Neural cell (in vitro differentiated cells): Measurements from ENCODE around the gene AGK. TPM values are rescaled to one million over a fixed set of nuclear protein-coding genes. Genes with fewer than 3 reads are reported as not detected.

ENCODE experiments used
- H2AFZ ChIP-seq: fragments of 200-600, 300-800 bp; sonication (generic), shearing (Covaris generic); 2 replicates; pipeline ENCODE4 v1.6.0; 2014; ENCODE audit warnings: low read depth, mild to moderate bottlenecking, antibody characterized with exemption, low read length, moderate library complexity
- H3F3A ChIP-seq: fragments of 200-600 bp; shearing (Covaris generic); 2 replicates; pipeline ENCODE4 v1.6.1; 2016; ENCODE audit warnings: mild to moderate bottlenecking, moderate library complexity, mixed read lengths, antibody characterized with exemption, low read length; ENCODE audit not compliant: insufficient read depth, poor library complexity, severe bottlenecking
- H3K27ac ChIP-seq: fragments of 200-600, 300-800 bp; sonication (generic), shearing (Covaris generic); 2 replicates; pipeline ENCODE4 v1.5.1; 2014; ENCODE audit warnings: mild to moderate bottlenecking, low read length, moderate library complexity
- H3K27me3 ChIP-seq: fragments of 300-800, 200-600 bp; sonication (generic), shearing (Covaris generic); 2 replicates; pipeline ENCODE4 v1.6.0; 2014; ENCODE audit warnings: mild to moderate bottlenecking, low read depth, low read length, moderate library complexity; ENCODE audit not compliant: insufficient read depth
- H3K36me3 ChIP-seq: fragments of 300-800, 200-600 bp; sonication (generic), shearing (Covaris generic); 2 replicates; pipeline ENCODE4 v1.5.1; 2014; ENCODE audit warnings: mild to moderate bottlenecking, antibody characterized with exemption, low read length, moderate library complexity; ENCODE audit not compliant: insufficient read depth
- H3K4me2 ChIP-seq: fragments of 300-800, 200-600 bp; sonication (generic), shearing (Covaris generic); 2 replicates; pipeline ENCODE4 v1.6.0; 2014; ENCODE audit warnings: mild to moderate bottlenecking, low read length
- H3K4me3 ChIP-seq: fragments of 300-800, 200-600 bp; sonication (generic), shearing (Covaris generic); 2 replicates; pipeline ENCODE4 v1.5.1; 2014; ENCODE audit warnings: mild to moderate bottlenecking, low read length, moderate library complexity
- H3K79me2 ChIP-seq: fragments of 200-600 bp; shearing (Covaris generic); replicated peaks from 2 replicates; pipeline ENCODE4 v1.6.0; 2014; ENCODE audit warnings: mild to moderate bottlenecking, low read length, moderate library complexity; ENCODE audit not compliant: insufficient read depth
- H3K9ac ChIP-seq: fragments of 300-800, 200-600 bp; sonication (generic), shearing (Covaris generic); 2 replicates; pipeline ENCODE4 v1.6.1; 2016; ENCODE audit warnings: mild to moderate bottlenecking, low read length, mixed read lengths
- H3K9me2 ChIP-seq: fragments of 200-600 bp; shearing (Covaris generic); 2 replicates; pipeline ENCODE4 v1.6.1; 2016; ENCODE audit warnings: mild to moderate bottlenecking, low read length, mixed read lengths; ENCODE audit not compliant: insufficient read depth
- H3K9me3 ChIP-seq: fragments of 200-600, 300-800 bp; sonication (generic), shearing (Covaris generic); 2 replicates; pipeline ENCODE4 v1.6.1; 2016; ENCODE audit warnings: mild to moderate bottlenecking, mixed run types, low read length, moderate library complexity, mixed read lengths
- H4K20me1 ChIP-seq: fragments of 200-600 bp; shearing (Covaris generic); 2 replicates; pipeline ENCODE4 v1.6.1; 2016; ENCODE audit warnings: mild to moderate bottlenecking, mixed run types; ENCODE audit not compliant: insufficient read depth
- CTCF ChIP-seq: fragments of 450-650 bp; IDR thresholded peaks from 2 replicates; pipeline ENCODE4 v1.5.1; 2014; ENCODE audit warnings: antibody characterized with exemption, mild to moderate bottlenecking, moderate library complexity; ENCODE audit not compliant: poor library complexity, severe bottlenecking
- EP300 ChIP-seq: fragments of 450-650 bp; conservative IDR thresholded peaks from 2 replicates; pipeline ENCODE4 v1.6.1; 2014; ENCODE audit warnings: antibody characterized with exemption, mild to moderate bottlenecking, moderate library complexity; ENCODE audit not compliant: poor library complexity, severe bottlenecking
- EZH2 ChIP-seq: fragments of 200-600, 300-800 bp; shearing (Covaris generic), sonication (generic); IDR thresholded peaks from 2 replicates; pipeline ENCODE4 v1.6.1; 2014; ENCODE audit warnings: antibody characterized with exemption, low read length, borderline replicate concordance, mild to moderate bottlenecking; ENCODE audit not compliant: insufficient read depth, poor library complexity, severe bottlenecking
- MXI1 ChIP-seq: fragments of 450-650 bp; conservative IDR thresholded peaks from 2 replicates; pipeline ENCODE4 v1.6.1; 2014; ENCODE audit warnings: antibody characterized with exemption, mild to moderate bottlenecking; ENCODE audit not compliant: poor library complexity, severe bottlenecking
- POLR2AphosphoS5 ChIP-seq: IDR thresholded peaks from 2 replicates; pipeline ENCODE4 v1.6.1; 2012
- RAD21 ChIP-seq: fragments of 450-650 bp; conservative IDR thresholded peaks from 2 replicates; pipeline ENCODE4 v1.6.1; 2014; ENCODE audit warnings: antibody characterized with exemption, mild to moderate bottlenecking, moderate library complexity
- REST ChIP-seq: IDR thresholded peaks from 2 replicates; pipeline ENCODE4 v1.6.1; 2012; ENCODE audit warnings: borderline replicate concordance
- SMC3 ChIP-seq: fragments of 450-650 bp; conservative IDR thresholded peaks from 2 replicates; pipeline ENCODE4 v1.6.1; 2014; ENCODE audit warnings: antibody characterized with exemption, mild to moderate bottlenecking, moderate library complexity; ENCODE audit not compliant: poor library complexity
- TAF1 ChIP-seq: IDR thresholded peaks from 2 replicates; pipeline ENCODE4 v1.6.1; 2012; ENCODE audit warnings: low read depth
- polyA plus RNA-seq: library from polyadenylated mRNA; depleted of rRNA; stranded (reverse); fragments of >200 nt; gene quantifications from 2 replicates; pipeline ENCODE4 v1.2.3, GENCODE V29; 2014

Gene AGK
- polyA plus RNA-seq, 1 donor from 2014 or later: 59.8 TPM

GRCh38 chr7:141571059-141571458 is 19.8 kb downstream of the AGK start:
- Histone ChIP-seq H3K9me3 (no peaks in the 10 kb centered on the region), H3K36me3 (no peaks in the 10 kb centered on the region), H3K9me2 (no peaks in the 10 kb centered on the region), H3K9ac (no peak overlapping the region), H3K27me3 (no peaks in the 10 kb centered on the region), H3F3A (no peaks in the 10 kb centered on the region), H3K27ac (no peak overlapping the region), H2AFZ (no peak overlapping the region), H4K20me1 (no peaks in the 10 kb centered on the region), H3K4me3 (no peak overlapping the region), H3K79me2 (no peaks in the 10 kb centered on the region), H3K4me2 (no peak overlapping the region)
- TF ChIP-seq TAF1: no peak
- TF ChIP-seq CTCF: no peak
- TF ChIP-seq EP300: no peak
- no peak for TF ChIP-seq POLR2AphosphoS5
- no peak for TF ChIP-seq RAD21
- TF ChIP-seq MXI1: no peak
- TF ChIP-seq REST: no peak
- TF ChIP-seq EZH2: no peak
- no peak for TF ChIP-seq SMC3

GRCh38 chr7:141572175-141572574 is 21.0 kb downstream of the AGK start:
- Histone ChIP-seq H3K4me3 (no peak overlapping the region), H3K27me3 (no peaks in the 10 kb centered on the region), H3K9ac (no peak overlapping the region), H3K36me3 (no peaks in the 10 kb centered on the region), H2AFZ (no peak overlapping the region), H3K4me2 (no peak overlapping the region), H3K9me3 (no peaks in the 10 kb centered on the region), H3K9me2 (no peaks in the 10 kb centered on the region), H4K20me1 (no peaks in the 10 kb centered on the region), H3K27ac (no peak overlapping the region), H3F3A (no peaks in the 10 kb centered on the region), H3K79me2 (no peaks in the 10 kb centered on the region)
- TF ChIP-seq REST (no peak), EP300 (no peak), EZH2 (no peak), TAF1 (no peak), POLR2AphosphoS5 (no peak), RAD21 (no peak), SMC3 (no peak), MXI1 (no peak), CTCF (no peak)
